ENCODE results near the gene NANP. TPM values are rescaled to one million over a fixed set of nuclear protein-coding genes. Genes with fewer than 3 reads are reported as not detected.
"Not testable (repeated sequence)": the region's sequence is repeated elsewhere in the genome, so short reads cannot be mapped to it uniquely, and the experiment has no call there.

NANP gene
- total RNA-seq, 1 experiment from 2014 or later: 13.3 TPM

- DNase-seq (ENCODE audit: low read depth): no peak
These were observed 17.6 kb downstream of the NANP start for GRCh38 chr20:25606094-25606695.

GRCh38 chr20:25605148-25605547, 18.7 kb downstream of the NANP start:
- DNase-seq (ENCODE audit: low read depth): no peak

- DNase-seq (ENCODE audit: low read depth): no peak
These were observed 19.2 kb downstream of the NANP start for GRCh38 chr20:25604611-25605010.

- not testable (repeated sequence) for DNase-seq (ENCODE audit: low read depth)
These were observed 20.9 kb downstream of the NANP start for GRCh38 chr20:25602914-25603309.

- DNase-seq (ENCODE audit: low read depth): not testable (repeated sequence)
These were observed 21.5 kb downstream of the NANP start for GRCh38 chr20:25602191-25602913.

GRCh38 chr20:25601659-25602058, 22.2 kb downstream of the NANP start:
- DNase-seq (ENCODE audit: low read depth): no peak

- DNase-seq (ENCODE audit: low read depth): peak; percentile 50
These were observed 23.2 kb downstream of the NANP start for GRCh38 chr20:25600632-25601031.

GRCh38 chr20:25592135-25592852, 31.5 kb downstream of the NANP start:
- no peak for DNase-seq (ENCODE audit: low read depth)

- not testable (repeated sequence) for DNase-seq (ENCODE audit: low read depth)
These were observed 33.0 kb downstream of the NANP start for GRCh38 chr20:25590778-25591177.

GRCh38 chr20:25588491-25588890, 35.3 kb downstream of the NANP start:
- DNase-seq (ENCODE audit: low read depth): no peak

- no peak for DNase-seq (ENCODE audit: low read depth)
These were observed 36.3 kb downstream of the NANP start for GRCh38 chr20:25587536-25587935.

- DNase-seq (ENCODE audit: low read depth): peak; percentile 73
These were observed 36.9 kb downstream of the NANP start for GRCh38 chr20:25586877-25587276.

GRCh38 chr20:25584905-25585704, 38.7 kb downstream of the NANP start, which contains the start of gene NINL:
TSS of gene NINL (minus strand) at chr20:25585531. CDS start at chr20:25526587, 58,944 bp downstream.
- DNase-seq (ENCODE audit: low read depth): peak; percentile 72

GRCh38 chr20:25583607-25584006, 40.2 kb downstream of the NANP start:
- not testable (repeated sequence) for DNase-seq (ENCODE audit: low read depth)

GRCh38 chr20:25580711-25581110, 43.1 kb downstream of the NANP start:
- DNase-seq (ENCODE audit: low read depth): peak; percentile 73

GRCh38 chr20:25579081-25579770, 44.6 kb downstream of the NANP start:
- no peak for DNase-seq (ENCODE audit: low read depth)

GRCh38 chr20:25576783-25577530, 46.9 kb downstream of the NANP start:
- DNase-seq (ENCODE audit: low read depth): no peak

- DNase-seq (ENCODE audit: low read depth): peak; percentile 68
These were observed 49.4 kb downstream of the NANP start for GRCh38 chr20:25574411-25574810.

- peak; percentile 25 for DNase-seq (ENCODE audit: low read depth)
These were observed 50.2 kb downstream of the NANP start for GRCh38 chr20:25573288-25574251.
